Measurements from ENCODE around the gene SIRT4.

- TF ChIP-seq SMC3 (IDR thresholded peaks at IDR 0.05; ENCODE audit: low read depth, low read length) (no peak), CTCF (IDR thresholded peaks at IDR 0.05) (no peak), POLR2AphosphoS5 (IDR thresholded peaks at IDR 0.05; ENCODE audit: low read depth, low read length) (no peak)
Observed at GRCh38 chr12:120262852-120263747, 39.0 kb upstream of the SIRT4 start.

All from SK-N-SH (cell line).